Daoy (cell line): ENCODE data around the gene MAPKAPK3. TPM values are rescaled to one million over a fixed set of nuclear protein-coding genes. Genes with fewer than 3 reads are reported as not detected.

Experiments
- DNase-seq: peaks from one replicate; pipeline ENCODE4 v3.0.0-alpha.2; 2015; ENCODE audit warnings: low read depth
- total RNA-seq: library from RNA; depleted of rRNA; stranded (reverse); fragments of >200 nt; shearing (Covaris generic); gene quantifications from 2 replicates; pipeline ENCODE4 v1.2.3, GENCODE V29; 2014

MAPKAPK3 gene
- total RNA-seq, 1 experiment from 2014 or later = 21.7 TPM

GRCh38 chr3:50587373-50587772, 29.6 kb upstream of the MAPKAPK3 start:
- no peak for DNase-seq

DNA sequence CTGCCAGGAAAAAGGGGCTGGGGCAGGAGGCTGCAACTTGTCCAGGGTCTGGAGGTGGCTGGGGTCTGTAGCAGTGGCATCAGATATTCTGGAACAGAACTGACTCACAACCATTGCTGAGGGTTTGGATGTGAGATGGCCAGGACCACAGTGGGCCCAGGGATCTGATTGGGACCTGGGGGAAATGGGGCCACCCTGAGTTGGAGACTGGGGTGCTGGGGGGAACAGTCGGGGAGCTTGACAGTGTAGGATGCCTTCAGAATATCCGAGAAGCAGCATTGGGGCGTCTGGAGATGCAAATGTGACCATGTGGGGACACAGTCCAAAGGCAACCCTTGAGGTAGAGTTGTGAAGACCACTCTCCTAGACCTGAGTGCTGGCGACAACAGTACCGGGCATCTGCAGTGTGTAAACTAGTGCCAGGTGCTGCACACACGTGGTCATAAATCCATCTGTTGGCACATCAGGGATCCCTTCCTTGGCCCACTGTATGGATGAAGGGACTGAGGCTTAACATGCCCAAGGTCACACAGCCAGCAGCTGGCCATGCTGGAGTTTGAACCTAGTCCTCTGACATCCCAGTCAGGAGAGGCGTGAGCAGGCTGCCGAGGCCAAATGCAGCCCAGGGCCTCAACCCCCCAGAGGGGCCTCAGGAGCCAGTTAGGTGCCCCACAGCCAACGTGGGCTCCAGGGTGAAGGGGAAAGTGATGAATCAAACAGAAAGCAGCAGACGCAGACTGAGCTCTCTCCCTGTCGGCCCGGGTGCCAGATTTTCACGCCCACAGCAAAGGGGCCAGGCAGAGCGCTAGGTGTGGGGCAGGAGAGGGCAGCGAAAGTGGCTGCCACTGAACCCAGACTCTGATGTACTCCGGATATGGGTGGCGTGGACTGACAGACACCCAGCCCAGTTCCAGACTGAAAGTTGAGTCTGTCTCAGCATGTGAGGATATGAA, 28.9 kb upstream of the MAPKAPK3 start:
- DNase-seq = no peak

- DNase-seq = no peak
These were observed 28.1 kb upstream of the MAPKAPK3 start for GRCh38 chr3:50588759-50589433.

- DNase-seq = no peak
These were observed 25.7 kb upstream of the MAPKAPK3 start for GRCh38 chr3:50591196-50591741.

DNA sequence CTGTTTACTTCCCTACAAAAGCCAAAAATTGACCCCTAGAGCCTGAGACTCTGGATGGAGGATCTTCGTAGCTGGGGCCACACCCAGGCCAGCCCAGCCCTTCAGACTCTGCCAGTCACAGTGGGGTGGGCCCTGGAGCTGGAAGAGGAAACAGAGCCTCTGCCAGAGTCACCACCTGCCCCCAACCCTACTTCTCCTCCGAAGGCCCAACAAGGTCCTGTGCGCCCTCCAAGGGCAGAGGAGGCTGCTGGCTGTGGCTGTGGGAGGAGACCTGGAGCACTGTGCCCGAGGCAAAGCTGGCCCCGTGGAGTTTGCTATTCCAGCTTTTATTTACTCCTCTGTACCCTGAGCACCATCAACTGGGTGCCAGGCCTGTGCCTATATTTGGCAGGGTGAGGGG, 24.4 kb upstream of the MAPKAPK3 start:
- DNase-seq = no peak

DNA sequence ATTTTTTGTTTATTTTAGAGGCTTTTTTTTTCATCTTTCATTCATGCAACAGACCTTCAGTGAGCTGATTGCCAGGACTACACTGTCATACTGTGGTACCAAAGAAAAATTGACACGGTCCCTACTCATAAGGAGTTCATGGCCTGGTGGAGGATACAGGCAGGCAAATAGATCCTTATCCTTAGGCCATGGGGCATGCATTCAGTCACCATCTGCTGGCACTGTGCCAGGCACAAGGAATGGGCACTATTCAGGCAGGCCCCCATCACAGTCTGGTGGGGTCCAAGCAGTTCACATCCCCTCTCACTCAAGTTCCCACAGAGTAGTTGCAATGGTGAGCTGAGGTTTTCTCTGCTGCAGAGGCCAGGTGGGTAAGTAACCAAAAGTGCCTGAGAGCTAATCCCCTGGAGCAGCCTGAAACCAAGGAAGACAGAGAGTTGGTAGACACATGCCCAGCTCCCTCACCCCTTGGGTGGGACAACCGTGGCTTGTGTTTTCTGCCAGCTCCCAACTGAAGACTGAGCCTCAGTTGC, 22.6 kb upstream of the MAPKAPK3 start:
- DNase-seq = no peak

DNA sequence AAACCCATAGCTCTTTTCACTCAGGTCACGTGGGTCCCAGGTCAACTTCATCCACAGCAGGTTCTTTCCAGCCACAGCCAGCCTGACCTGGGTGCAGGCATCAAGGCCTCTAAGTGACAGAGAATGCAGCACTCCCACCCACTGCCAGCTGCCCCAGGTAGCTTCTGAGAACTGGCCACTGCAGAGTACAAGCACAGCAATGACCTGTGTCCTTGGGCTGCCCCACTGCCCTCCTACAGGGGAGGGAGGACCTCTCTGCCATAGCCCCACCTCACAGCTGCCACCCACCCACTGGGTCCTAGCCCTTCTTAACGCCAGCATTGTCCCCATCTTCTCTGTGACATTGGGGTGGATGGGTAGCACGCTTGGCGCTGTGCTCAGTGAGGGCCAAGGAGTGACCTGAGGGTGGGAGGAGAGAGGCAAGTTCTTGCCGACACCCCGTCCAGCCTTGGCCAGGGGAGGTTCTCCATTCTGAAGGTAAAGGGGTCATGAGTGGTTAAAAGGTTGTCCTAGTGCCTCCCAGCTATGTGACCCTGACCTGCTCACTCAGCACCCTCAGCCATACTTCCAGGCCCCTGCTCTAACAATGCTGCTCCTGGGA, 17.7 kb upstream of the MAPKAPK3 start:
- DNase-seq = no peak

DNA sequence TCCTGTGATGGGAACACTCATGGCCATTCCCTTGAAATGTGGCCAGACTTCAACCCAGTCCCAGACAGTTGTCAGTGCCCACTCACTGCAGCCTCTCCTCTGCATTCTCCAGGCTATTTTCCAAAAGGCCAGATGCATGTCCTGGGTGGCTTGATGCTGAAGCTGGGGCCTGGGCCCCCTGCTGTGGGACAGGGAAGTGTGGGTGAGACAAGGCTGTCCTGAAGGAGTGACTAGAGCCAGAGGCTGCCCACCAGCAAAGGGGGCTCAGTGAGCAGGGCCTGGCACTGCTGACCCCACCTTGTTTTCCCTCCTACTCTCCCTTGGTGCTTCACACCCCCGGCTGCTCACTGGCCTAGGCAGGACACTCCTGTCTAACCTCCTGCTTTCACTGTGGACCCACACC, 17.2 kb upstream of the MAPKAPK3 start:
- DNase-seq = no peak

DNA sequence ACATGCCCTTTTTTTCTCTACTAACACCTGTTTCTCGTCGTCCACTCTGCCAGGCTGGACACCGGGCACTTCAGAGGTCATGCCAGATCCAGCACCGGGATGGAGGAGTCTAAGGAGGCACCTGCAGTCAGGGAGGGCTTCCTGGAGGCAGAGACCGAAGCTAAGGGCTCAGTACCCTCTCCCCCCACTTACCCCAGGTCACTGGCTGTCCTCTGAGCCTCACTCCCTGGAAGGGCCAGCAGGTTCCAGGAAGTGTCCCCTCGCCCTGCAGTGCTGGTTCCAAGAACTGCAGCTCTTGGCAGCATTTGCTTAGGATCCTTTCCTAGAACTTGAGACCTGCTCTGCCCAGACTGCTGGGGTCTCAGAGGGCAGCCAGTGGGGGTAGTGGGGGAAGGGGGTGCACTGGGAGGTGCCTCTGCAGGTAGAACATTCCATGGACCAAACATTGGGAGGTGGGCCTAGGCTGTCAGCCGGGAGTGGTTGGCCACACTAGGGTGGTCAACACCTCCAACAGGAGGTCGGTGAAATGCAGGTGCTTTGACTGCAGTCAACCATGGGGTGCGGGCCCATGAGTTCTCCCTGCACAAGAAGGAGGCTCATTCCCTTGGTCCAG, 16.7 kb upstream of the MAPKAPK3 start:
- DNase-seq = no peak

DNA sequence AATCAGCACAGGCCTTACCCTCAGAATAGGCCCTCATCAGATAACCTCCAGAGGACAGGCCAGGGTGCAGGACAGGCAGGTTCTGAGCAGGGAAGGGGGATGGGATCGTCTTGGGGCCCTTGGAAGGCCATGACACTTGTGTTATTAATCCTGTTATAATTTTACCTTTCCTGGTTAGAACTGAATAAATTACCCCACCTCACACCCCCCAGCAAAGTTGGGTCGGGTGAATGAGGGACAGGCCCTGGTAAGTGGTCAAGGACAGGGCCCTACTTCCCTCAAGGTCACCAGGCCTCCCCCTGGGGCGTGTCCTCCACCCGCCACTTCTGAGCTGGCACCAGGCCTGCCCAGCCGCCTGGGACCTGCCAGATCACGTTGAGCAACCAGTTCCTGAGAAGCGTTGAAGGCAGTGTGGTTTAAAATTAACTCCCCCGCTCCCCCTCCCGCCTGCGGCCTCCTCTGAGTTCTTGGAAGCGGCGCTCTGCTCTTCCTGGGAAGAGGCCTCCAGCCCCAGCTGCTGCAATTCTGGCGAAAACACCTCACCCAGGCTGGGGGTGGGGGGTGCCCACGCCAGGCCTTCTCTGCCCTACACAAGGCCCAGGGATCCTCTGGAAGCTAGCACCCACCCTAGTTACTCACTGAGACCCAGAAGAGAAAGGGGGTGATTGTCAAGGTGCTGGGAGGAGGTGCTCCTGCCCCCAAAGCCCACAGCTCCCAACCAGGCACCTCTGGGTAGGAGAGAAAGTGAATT, 15.9 kb upstream of the MAPKAPK3 start:
- DNase-seq = peak; percentile 87

GRCh38 chr3:50602595-50603191, 14.3 kb upstream of the MAPKAPK3 start:
- DNase-seq = no peak

DNA sequence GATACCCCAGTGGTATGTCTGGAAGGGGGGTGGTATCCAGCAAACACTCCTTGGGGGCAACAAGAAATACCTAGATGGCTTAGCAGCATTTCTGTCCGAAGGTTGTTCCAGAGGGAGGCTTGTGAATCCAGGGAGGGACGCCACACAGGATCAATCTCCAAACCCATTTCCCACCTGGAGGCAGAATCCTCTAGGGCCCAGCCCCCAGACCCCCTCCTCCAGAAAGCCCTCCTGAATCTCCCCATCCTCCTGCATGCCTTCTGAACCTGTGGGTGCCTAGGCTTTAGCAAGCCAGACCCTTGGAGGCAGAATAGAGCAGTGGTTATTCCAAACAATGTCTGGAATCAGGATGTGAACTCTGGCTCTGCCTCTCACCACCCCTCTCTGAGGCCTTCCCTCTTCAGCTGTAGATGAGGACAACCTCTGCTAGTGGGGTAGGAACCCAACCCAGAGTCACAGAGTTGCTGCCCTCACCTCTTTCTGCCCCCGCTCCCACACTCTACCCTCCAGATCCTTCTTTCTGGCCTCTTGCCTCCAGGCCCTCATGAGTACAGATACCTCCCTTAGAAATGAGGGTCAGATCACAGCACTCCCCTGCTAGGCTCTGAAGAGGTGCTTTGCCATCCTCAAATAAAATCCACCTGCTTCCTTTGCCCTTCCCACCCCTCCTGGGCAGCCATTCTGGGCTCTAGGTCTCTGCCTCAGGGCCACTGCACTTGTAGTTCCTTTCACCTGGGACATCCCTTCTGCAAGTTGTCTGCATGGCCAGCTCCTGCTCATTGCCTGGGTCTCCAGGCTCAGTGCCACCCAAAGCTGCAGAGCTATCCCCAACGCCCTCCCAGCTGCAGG, 13.5 kb upstream of the MAPKAPK3 start:
- no peak for DNase-seq

DNA sequence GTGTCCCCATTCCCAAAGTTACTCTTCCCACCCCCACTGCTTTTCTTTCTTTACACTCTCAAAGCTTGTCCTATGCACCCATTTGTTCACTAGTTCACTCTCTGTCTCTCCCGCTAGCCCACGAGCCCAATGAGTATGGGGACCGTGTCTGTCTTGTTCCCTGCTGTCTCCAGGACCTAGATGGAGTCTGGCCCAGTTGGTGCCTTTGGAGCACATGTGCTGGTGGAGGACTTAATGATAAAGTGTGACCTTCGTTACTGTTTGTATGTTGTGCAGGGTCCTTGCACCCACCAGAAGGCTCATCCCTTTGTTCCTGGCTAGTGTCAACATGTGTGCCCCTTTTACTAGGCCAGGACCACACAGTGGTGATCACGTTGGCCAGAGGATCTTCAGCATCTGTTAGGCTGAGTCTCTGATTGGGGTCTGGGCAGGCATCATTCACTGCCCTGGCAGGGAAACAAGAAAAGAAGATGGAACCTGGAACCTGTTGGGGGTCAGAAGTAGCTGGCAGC, 12.8 kb upstream of the MAPKAPK3 start:
- no peak for DNase-seq

DNA sequence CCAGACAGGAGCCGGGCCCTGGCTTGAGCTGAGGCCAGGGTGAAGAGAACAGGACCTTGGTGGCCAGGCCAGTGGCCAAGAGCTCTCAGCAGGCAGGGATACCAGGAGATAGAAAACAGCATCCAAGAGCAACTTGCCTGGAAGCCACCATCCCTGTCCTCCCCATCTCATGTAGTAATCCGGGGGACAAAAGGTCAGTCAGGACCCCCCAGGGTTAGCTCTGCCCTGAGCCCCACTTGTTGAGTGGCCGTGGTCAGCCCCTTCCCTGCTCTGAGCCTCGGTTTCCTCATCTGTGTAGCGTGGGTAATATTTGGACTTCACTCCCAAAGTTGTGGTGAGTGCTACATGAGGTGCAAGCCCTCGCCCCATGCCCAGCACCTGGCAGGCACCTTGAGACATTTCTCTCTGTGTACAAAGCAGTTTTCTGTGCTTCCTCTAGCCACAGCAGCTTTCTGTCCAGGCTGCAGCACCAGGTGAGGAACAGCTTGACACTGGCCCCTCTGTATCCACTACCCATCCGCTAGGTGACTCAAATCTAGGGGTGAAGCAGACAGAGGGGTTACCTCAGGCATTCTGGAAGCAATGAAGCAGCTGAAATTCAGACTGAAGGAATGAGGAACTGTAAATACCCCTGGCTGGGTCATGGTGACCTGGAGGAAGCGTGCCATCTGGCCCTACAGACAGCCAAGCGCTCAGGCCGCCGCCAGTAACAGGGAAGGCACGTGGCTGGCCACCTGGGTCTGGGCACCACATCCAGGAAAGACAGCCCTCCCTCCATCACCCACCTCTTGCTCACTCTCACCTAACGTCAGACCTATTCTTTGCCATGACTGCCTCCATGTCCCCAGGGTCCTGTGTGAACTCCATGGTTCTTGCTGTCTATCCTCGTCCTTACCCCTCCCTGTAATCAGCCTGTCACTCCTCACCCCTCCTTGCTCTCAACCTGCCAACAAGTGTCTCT, 12.0 kb upstream of the MAPKAPK3 start:
- DNase-seq = no peak

- DNase-seq = no peak
These were observed 11.0 kb upstream of the MAPKAPK3 start for GRCh38 chr3:50605901-50606326.

GRCh38 chr3:50606596-50606995, 10.4 kb upstream of the MAPKAPK3 start:
- DNase-seq = no peak

DNA sequence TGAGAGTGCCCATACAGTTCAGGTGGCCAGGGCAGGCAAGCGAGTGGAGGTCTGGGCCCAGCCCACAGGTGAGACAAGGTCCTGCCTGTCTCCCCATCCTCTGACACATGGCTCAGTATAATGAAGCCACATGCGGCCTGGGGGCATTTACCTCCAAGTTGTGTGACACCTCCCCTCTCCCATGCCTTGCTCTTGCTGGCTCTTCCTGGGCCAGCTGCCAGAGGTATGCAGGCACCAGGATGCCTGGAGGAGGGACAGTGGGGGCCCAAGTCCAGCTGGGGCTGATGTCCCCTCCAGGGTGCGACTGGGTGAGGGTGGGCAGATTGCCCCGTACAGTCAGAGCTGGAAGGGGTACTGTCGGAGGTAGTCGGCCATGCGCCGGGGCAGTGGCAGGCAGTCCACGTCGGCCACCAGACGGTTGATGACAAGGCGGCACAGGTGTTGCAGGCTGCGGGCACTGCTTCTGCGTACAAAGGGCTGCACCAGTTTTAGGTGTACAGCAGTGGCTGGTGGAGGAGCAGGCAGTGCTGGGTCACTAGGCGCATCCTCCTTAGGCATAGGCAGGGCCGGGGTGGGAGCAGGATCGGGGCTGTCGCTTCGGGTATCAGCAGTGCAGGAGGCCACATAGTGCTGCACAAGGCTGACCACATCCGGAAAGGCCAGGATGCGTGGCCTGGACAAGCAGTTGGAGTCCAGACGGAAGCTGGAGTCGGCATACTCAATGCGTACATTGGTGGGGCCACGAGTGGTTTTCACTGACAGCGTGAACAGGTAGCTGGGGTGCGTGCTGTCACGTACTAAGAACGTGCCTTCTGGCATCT, 9.5 kb upstream of the MAPKAPK3 start:
- DNase-seq = no peak
